MCF 10A (cell line): ENCODE data around the gene ZNF804B. TPM values are rescaled to one million over a fixed set of nuclear protein-coding genes. Genes with fewer than 3 reads are reported as not detected.

Source experiments
- BruUV-seq: library from RNA; stranded (reverse); fragments of 400-500 nt; replicated peaks from 2 replicates; lab custom pipeline; 2021; lab: Mats Ljungman, UMichigan
- CTCF ChIA-PET: fragments of 300-600 bp; sonication (Branson Sonifier 250); formaldehyde crosslinking; extraction: SDS; loops from one replicate; lab custom pipeline; 2021; ENCODE audit warnings: antibody characterized with exemption, inconsistent platforms; lab: Yijun Ruan, JAX
- POLR2A ChIA-PET: fragments of 300-600, 350-650 bp; sonication (Branson Sonifier 250); formaldehyde crosslinking; extraction: SDS; loops from one replicate; lab custom pipeline; 2020; ENCODE audit warnings: antibody characterized with exemption, inconsistent platforms; lab: Yijun Ruan, JAX
- DNase-seq: peaks from one replicate; pipeline ENCODE4 v3.0.0-alpha.2; 2018; ENCODE audit not compliant: unreplicated experiment
- H3K27ac Mint-ChIP-seq: one replicate; pipeline ENCODE4 v1.8.0; 2022; ENCODE audit warnings: mild to moderate bottlenecking, low read depth, mixed read lengths; ENCODE audit not compliant: unreplicated experiment
- H3K27me3 Mint-ChIP-seq: one replicate; pipeline ENCODE4 v1.8.0; 2022; ENCODE audit warnings: mixed read lengths; ENCODE audit not compliant: insufficient read depth, unreplicated experiment
- H3K36me3 Mint-ChIP-seq: one replicate; pipeline ENCODE4 v1.8.0; 2022; ENCODE audit warnings: mild to moderate bottlenecking, moderate library complexity, mixed read lengths; ENCODE audit not compliant: insufficient read depth, unreplicated experiment
- H3K4me1 Mint-ChIP-seq: one replicate; pipeline ENCODE4 v1.8.0; 2022; ENCODE audit warnings: mixed read lengths; ENCODE audit not compliant: insufficient read depth, unreplicated experiment
- H3K4me3 Mint-ChIP-seq: one replicate; pipeline ENCODE4 v1.8.0; 2022; ENCODE audit warnings: mild to moderate bottlenecking, moderate library complexity, mixed read lengths; ENCODE audit not compliant: unreplicated experiment
- H3K9me3 Mint-ChIP-seq: one replicate; pipeline ENCODE4 v1.8.0; 2022; ENCODE audit warnings: mixed read lengths; ENCODE audit not compliant: unreplicated experiment
- intact Hi-C: fragments of 100-400 bp; cut with micrococcal nuclease; formaldehyde crosslinking; loops from 2 replicates; pipeline ENCODE4 v1.14.1; 2022
- total RNA-seq: library from RNA; stranded (reverse); gene quantifications from 2 replicates; pipeline ENCODE4 v1.2.3, GENCODE V29; 2022
- TF ChIP-seq, protein P1 (sequence below): fragments of 200-600 bp; IDR thresholded peaks from one replicate; pipeline ENCODE4 v1.8.0; 2022; ENCODE audit warnings: antibody characterized with exemption, mild to moderate bottlenecking; ENCODE audit not compliant: unreplicated experiment

Gene ZNF804B
- total RNA-seq, 1 experiment from 2014 or later, result not detected

DNA sequence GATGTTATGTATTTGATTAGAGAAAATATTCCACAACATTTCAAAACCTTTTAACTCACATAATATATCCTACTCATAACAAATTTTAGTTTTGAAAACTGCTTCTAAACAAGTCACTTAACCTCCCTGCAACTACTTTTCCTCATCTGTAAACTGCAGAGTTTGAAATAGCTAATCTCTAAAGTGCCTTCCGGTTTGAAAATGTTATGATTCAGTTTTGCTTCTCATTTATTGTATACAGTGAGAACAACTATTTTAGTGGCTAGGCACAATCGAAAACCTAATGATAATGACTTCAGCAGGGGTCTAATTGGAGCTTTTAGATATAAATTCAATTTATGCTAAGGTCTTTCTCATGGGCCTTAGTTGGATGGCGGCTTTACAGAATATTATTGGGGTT, 66.7 kb downstream of the ZNF804B start:
- peaks cover 64% of the 10 kb centered on the region for H3K27me3 Mint-ChIP-seq
- intact Hi-C loops, result no loop called here
- no TSS peak for BruUV-seq
- no peak overlapping the region for H3K27ac Mint-ChIP-seq
- TF ChIP-seq, protein P1, sequence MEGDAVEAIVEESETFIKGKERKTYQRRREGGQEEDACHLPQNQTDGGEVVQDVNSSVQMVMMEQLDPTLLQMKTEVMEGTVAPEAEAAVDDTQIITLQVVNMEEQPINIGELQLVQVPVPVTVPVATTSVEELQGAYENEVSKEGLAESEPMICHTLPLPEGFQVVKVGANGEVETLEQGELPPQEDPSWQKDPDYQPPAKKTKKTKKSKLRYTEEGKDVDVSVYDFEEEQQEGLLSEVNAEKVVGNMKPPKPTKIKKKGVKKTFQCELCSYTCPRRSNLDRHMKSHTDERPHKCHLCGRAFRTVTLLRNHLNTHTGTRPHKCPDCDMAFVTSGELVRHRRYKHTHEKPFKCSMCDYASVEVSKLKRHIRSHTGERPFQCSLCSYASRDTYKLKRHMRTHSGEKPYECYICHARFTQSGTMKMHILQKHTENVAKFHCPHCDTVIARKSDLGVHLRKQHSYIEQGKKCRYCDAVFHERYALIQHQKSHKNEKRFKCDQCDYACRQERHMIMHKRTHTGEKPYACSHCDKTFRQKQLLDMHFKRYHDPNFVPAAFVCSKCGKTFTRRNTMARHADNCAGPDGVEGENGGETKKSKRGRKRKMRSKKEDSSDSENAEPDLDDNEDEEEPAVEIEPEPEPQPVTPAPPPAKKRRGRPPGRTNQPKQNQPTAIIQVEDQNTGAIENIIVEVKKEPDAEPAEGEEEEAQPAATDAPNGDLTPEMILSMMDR, result no peak
- POLR2A ChIA-PET, result no interaction called here
- no peaks in the 10 kb centered on the region for H3K4me1 Mint-ChIP-seq
- H3K9me3 Mint-ChIP-seq, result no peaks in the 10 kb centered on the region
- no peaks in the 10 kb centered on the region for H3K36me3 Mint-ChIP-seq
- H3K4me3 Mint-ChIP-seq, result no peak overlapping the region
- CTCF ChIA-PET, result no interaction called here
- DNase-seq, result no peak

DNA sequence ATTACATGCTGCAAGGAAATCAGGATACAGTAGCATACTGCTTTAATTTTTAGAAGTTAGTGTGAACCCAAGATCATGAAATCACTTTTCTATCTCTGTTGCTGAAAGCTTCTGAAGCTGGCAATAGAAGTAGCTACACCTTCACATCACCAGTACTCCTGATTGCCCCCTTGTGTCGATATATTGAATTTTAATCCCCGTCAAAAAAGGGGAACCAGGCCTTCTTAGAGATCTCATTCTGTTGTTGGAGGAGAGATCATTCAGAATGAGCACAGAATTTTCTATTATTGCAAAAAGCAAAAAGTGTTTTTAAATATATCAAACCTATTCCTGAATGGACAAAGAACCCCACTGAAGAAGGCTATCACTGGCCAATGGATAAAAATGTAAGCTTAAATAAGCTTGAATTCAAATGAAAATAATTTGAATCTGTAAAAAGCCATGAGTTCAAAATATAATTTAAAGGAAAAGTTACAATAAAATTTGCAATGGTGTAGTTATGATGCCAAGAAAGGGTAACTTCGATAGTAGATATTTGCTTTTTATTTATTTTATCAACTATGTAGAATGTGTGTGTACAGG, 75.7 kb downstream of the ZNF804B start:
- ChIA-PET CTCF (interaction anchor here (0.5 to 1.6 kb wide), 8 partner anchors 10 to 477 kb away, joined by 3 to 4 read pairs (median 4); no protein-coding TSS in a partner anchor), POLR2A (no interaction called here)
- H3K4me3 Mint-ChIP-seq, result no peak overlapping the region
- peaks cover 27% of the 10 kb centered on the region for H3K27me3 Mint-ChIP-seq
- BruUV-seq, result no TSS peak
- TF ChIP-seq, protein P1, result peak; percentile 36
- intact Hi-C loops, result loop anchor here (1.0 kb wide), 1 partner anchor 289 kb away; no protein-coding TSS in a partner anchor
- no peaks in the 10 kb centered on the region for H3K4me1 Mint-ChIP-seq
- no peaks in the 10 kb centered on the region for H3K36me3 Mint-ChIP-seq
- DNase-seq, result peak; percentile 51
- no peak overlapping the region for H3K27ac Mint-ChIP-seq
- no peaks in the 10 kb centered on the region for H3K9me3 Mint-ChIP-seq

DNA sequence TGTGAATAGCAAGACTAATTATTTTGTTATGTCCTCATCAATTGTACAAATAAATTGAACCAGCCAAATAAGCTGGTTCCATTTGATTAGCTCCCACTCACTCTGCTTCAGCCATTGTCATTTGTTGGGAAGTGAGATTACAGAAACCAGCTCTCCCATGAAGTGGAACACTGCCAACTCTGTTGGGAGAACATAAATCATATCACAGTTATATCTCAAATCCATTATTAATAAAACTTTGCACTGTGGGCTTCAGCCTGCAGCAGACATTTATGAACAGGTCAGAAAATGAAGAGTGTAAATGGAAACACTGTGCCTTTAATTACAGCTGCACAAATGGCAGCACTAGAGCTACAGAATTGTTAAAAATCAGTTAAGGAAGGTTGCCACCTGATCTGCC, 82.7 kb downstream of the ZNF804B start:
- Mint-ChIP-seq H3K9me3 (no peaks in the 10 kb centered on the region), H3K4me1 (no peaks in the 10 kb centered on the region), H3K27me3 (peaks cover 47% of the 10 kb centered on the region), H3K27ac (no peak overlapping the region), H3K36me3 (no peaks in the 10 kb centered on the region), H3K4me3 (no peak overlapping the region)
- intact Hi-C loops, result no loop called here
- no TSS peak for BruUV-seq
- TF ChIP-seq, protein P1, result no peak
- ChIA-PET POLR2A (no interaction called here), CTCF (no interaction called here)
- DNase-seq, result no peak

DNA sequence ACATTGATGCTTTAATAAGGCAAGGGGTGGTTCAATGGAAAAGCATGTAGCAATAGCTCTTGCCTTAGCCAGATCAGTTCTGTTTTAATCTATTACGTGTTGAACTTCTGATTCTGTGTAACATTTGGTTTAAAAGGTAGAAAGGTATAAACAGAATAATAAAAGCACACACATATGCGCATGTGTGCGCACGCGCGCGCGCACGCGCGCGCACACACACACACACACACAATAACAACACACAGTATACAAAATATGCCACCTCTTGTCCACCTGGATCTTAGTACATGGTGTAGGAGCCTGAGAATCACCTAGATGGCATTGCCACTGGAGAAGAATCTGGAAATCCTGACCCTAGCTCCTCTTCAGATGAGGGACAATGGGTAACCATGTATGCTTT, 85.6 kb downstream of the ZNF804B start:
- DNase-seq, result no peak
- no TSS peak for BruUV-seq
- no peak overlapping the region for H3K4me3 Mint-ChIP-seq
- H3K27ac Mint-ChIP-seq, result no peak overlapping the region
- H3K27me3 Mint-ChIP-seq, result peaks cover 53% of the 10 kb centered on the region
- intact Hi-C loops, result no loop called here
- TF ChIP-seq, protein P1, result no peak
- CTCF ChIA-PET, result interaction anchor here (1.1 kb wide), 1 partner anchor 10 kb away, joined by 3 read pairs; no protein-coding TSS in a partner anchor
- no peaks in the 10 kb centered on the region for H3K9me3 Mint-ChIP-seq
- no peaks in the 10 kb centered on the region for H3K4me1 Mint-ChIP-seq
- H3K36me3 Mint-ChIP-seq, result no peaks in the 10 kb centered on the region
- POLR2A ChIA-PET, result no interaction called here
